PC-9 (cell line): Measurements from ENCODE around the gene TBCB. TPM values are rescaled to one million over a fixed set of nuclear protein-coding genes. Genes with fewer than 3 reads are reported as not detected.
"Not testable (repeated sequence)": the region's sequence is repeated elsewhere in the genome, so short reads cannot be mapped to it uniquely, and the experiment has no call there.

ENCODE experiments used
- BruUV-seq: library from RNA; stranded (reverse); fragments of 400-500 nt; replicated peaks from 2 replicates; lab custom pipeline; 2021; lab: Mats Ljungman, UMichigan
- CTCF ChIA-PET: fragments of 300-600 bp; sonication (Branson Sonifier 250); formaldehyde crosslinking; loops from one replicate; lab custom pipeline; 2022; ENCODE audit warnings: antibody characterized with exemption; lab: Charles Lee
- POLR2A ChIA-PET: fragments of 300-600 bp; sonication (Branson Sonifier 250); formaldehyde crosslinking; loops from one replicate; lab custom pipeline; 2022; ENCODE audit warnings: antibody characterized with exemption; ENCODE audit not compliant: unreplicated experiment; lab: Charles Lee
- DNase-seq, 2 experiments: peaks; one replicate each; pipeline versions ENCODE4 v3.0.0 to v3.0.0-alpha.2; 2015 to 2022; ENCODE audit warnings: mixed read lengths in 1 of 2
- H2AFZ ChIP-seq: fragments of 200-600 bp; sonication (generic); 2 replicates; pipeline ENCODE4 v1.8.1; 2017; ENCODE audit warnings: antibody characterized with exemption
- H3F3A ChIP-seq: fragments of 200-600 bp; sonication (generic); 2 replicates; pipeline ENCODE4 v1.8.1; 2017; ENCODE audit warnings: antibody characterized with exemption, mild to moderate bottlenecking, low read depth; ENCODE audit not compliant: insufficient read depth
- H3K27ac ChIP-seq: fragments of 200-600 bp; sonication (generic); 2 replicates; pipeline ENCODE4 v1.6.1; 2016; ENCODE audit warnings: mixed run types
- H3K27me3 ChIP-seq: fragments of 200-600 bp; sonication (generic); 2 replicates; pipeline ENCODE4 v1.6.1; 2016; ENCODE audit warnings: low read depth, mixed run types; ENCODE audit not compliant: insufficient read depth
- H3K36me3 ChIP-seq: fragments of 200-600 bp; sonication (generic); 2 replicates; pipeline ENCODE4 v1.6.1; 2016; ENCODE audit warnings: low read depth, mixed run types
- H3K4me1 ChIP-seq: fragments of 200-600 bp; sonication (generic); replicated peaks from 2 replicates; pipeline ENCODE4 v1.6.1; 2016; ENCODE audit warnings: mixed run types; ENCODE audit not compliant: insufficient read depth
- H3K4me2 ChIP-seq: fragments of 200-600 bp; sonication (generic); 2 replicates; pipeline ENCODE4 v1.6.1; 2017; ENCODE audit warnings: mixed run types
- H3K4me3 ChIP-seq: fragments of 200-600 bp; sonication (generic); 2 replicates; pipeline ENCODE4 v1.6.1; 2016; ENCODE audit warnings: mixed run types
- H3K79me2 ChIP-seq: fragments of 200-600 bp; sonication (generic); 2 replicates; pipeline ENCODE4 v1.6.1; 2017; ENCODE audit warnings: low read depth, mixed run types
- H3K9me2 ChIP-seq: fragments of 200-600 bp; sonication (generic); 2 replicates; pipeline ENCODE4 v1.8.1; 2017; ENCODE audit warnings: mild to moderate bottlenecking; ENCODE audit not compliant: insufficient read depth
- H3K9me3 ChIP-seq: fragments of 200-600 bp; sonication (generic); 2 replicates; pipeline ENCODE4 v1.8.1; 2016; ENCODE audit warnings: low read depth; ENCODE audit not compliant: insufficient read depth
- H4K20me1 ChIP-seq: fragments of 200-600 bp; sonication (generic); 2 replicates; pipeline ENCODE4 v1.8.1; 2017; ENCODE audit not compliant: insufficient read depth
- CTCF ChIP-seq: fragments of 200-600 bp; sonication (generic); conservative IDR thresholded peaks from 2 replicates; pipeline ENCODE4 v1.6.1; 2017; ENCODE audit warnings: mixed run types, antibody characterized with exemption, mild to moderate bottlenecking, moderate library complexity
- EZH2 ChIP-seq: fragments of 200-600 bp; sonication (generic); IDR thresholded peaks from 2 replicates; pipeline ENCODE4 v1.8.0; 2017; ENCODE audit warnings: antibody characterized with exemption, low read depth
- intact Hi-C: fragments of 100-400 bp; cut with micrococcal nuclease; formaldehyde crosslinking; loops from one replicate; pipeline ENCODE4 v1.10.0; 2022; ENCODE audit not compliant: unreplicated experiment
- total RNA-seq: library from RNA; stranded (reverse); gene quantifications from 2 replicates; pipeline ENCODE4 v1.2.3, GENCODE V29; 2021

TBCB gene
- total RNA-seq, 1 experiment from 2014 or later = 126 TPM

GRCh38 chr19:36128392-36128736, 13.1 kb downstream of the TBCB start:
- Histone ChIP-seq H3K36me3 (no peaks in the 10 kb centered on the region), H3K9me2 (no peaks in the 10 kb centered on the region), H2AFZ (peak overlapping the region; percentile 72), H3K27ac (peak overlapping the region; percentile 80), H3K9me3 (0 out of 2 replicates have a peak, but pooled peaks cover 3% of the 10 kb centered on the region), H3K27me3 (no peaks in the 10 kb centered on the region), H3F3A (peaks cover 43% of the 10 kb centered on the region), H3K4me1 (peaks cover 32% of the 10 kb centered on the region), H3K79me2 (no peaks in the 10 kb centered on the region), H3K4me2 (peak overlapping the region; percentile 79), H4K20me1 (no peaks in the 10 kb centered on the region), H3K4me3 (peak overlapping the region; percentile 52)
- no peak for DNase-seq
- intact Hi-C loops = loop anchor here (1.0 to 5.0 kb wide), 6 partner anchors 11 to 669 kb away; partner anchors contain the start of genes SDHAF1, ZNF146, ZNF529 and ZNF565
- TF ChIP-seq CTCF (no peak), EZH2 (no peak)
- POLR2A ChIA-PET = interaction anchor here (0.5 to 1.6 kb wide), 9 partner anchors 8 to 1651 kb away, joined by 3 to 32 read pairs (median 4); partner anchors contain the start of genes CAPNS1, THAP8, ZNF146 and ZNF565
- BruUV-seq = TSS peak; percentile 85
- CTCF ChIA-PET = interaction anchor here (0.5 to 1.4 kb wide), 7 partner anchors 9 to 197 kb away, joined by 3 to 35 read pairs (median 6); partner anchors contain the start of gene CAPNS1

GRCh38 chr19:36131221-36131620, 16.0 kb downstream of the TBCB start:
- not testable (repeated sequence) for H3K4me3 ChIP-seq

GRCh38 chr19:36134867-36135266, 19.6 kb downstream of the TBCB start:
- peak overlapping the region; percentile 96 for H3K27ac ChIP-seq
- BruUV-seq, H3K4me2 ChIP-seq, H4K20me1 ChIP-seq, CTCF ChIA-PET, H3K4me3 ChIP-seq, H3K36me3 ChIP-seq, H3K27me3 ChIP-seq, POLR2A ChIA-PET, H3K9me3 ChIP-seq, DNase-seq, H3K9me2 ChIP-seq, intact Hi-C loops, H2AFZ ChIP-seq: not testable (repeated sequence)
- H3K79me2 ChIP-seq = peaks cover 11% of the 10 kb centered on the region; the same call in 1 of the 2 replicates
- H3K4me1 ChIP-seq = peaks cover 75% of the 10 kb centered on the region
- H3F3A ChIP-seq = peaks cover 72% of the 10 kb centered on the region

More at GRCh38 chr19:36131221-36131620, 16.0 kb downstream of the TBCB start:
- H3K4me2 ChIP-seq, intact Hi-C loops, H2AFZ ChIP-seq, H3K27me3 ChIP-seq, CTCF ChIA-PET, H3K9me3 ChIP-seq, H3K36me3 ChIP-seq, H3K9me2 ChIP-seq, H3K79me2 ChIP-seq, DNase-seq, BruUV-seq, H4K20me1 ChIP-seq, POLR2A ChIA-PET: not testable (repeated sequence)
- H3F3A ChIP-seq = peaks cover 63% of the 10 kb centered on the region
- H3K27ac ChIP-seq = peak overlapping the region; percentile 82
- peaks cover 54% of the 10 kb centered on the region for H3K4me1 ChIP-seq

GRCh38 chr19:36136964-36137686, 21.9 kb downstream of the TBCB start:
- Histone ChIP-seq H3K36me3 (0 out of 2 replicates have a peak, but pooled peaks cover 7% of the 10 kb centered on the region), H3K4me1 (peaks cover 64% of the 10 kb centered on the region), H3K9me2 (no peaks in the 10 kb centered on the region), H3K4me3 (peak overlapping the region; percentile 37; the same call in 1 of the 2 replicates), H3K9me3 (no peaks in the 10 kb centered on the region), H2AFZ (no peak overlapping the region), H3K79me2 (peaks cover 30% of the 10 kb centered on the region), H3K27ac (peak overlapping the region; percentile 96), H3K27me3 (no peaks in the 10 kb centered on the region), H3K4me2 (peak overlapping the region; percentile 77), H3F3A (peaks cover 63% of the 10 kb centered on the region), H4K20me1 (peaks cover 13% of the 10 kb centered on the region)
- no peak for TF ChIP-seq CTCF
- peak; percentile 95 to 98 for DNase-seq
- ChIA-PET CTCF (interaction anchor here (1.3 kb wide), 1 partner anchor 9 kb away, joined by 7 read pairs; no protein-coding TSS in a partner anchor), POLR2A (interaction anchor here (0.6 to 1.7 kb wide), 6 partner anchors 9 to 1844 kb away, joined by 3 to 32 read pairs (median 3); partner anchors contain the start of genes TBCB and ZNF566)
- no TSS peak for BruUV-seq
- intact Hi-C loops = no loop called here
